HL-60/S4 treated with phorbol 12-myristate 13-acetate at 8.2 ng/mL for 4 days and 3 days (cell line): ENCODE data around the gene KCNJ6.

ENCODE experiments used
- in situ Hi-C: fragments of 300-500 bp; cut with MboI; formaldehyde crosslinking; loops from 2 replicates; pipeline ENCODE4 v1.15.0; 2022; ENCODE audit warnings: low sequenced_read_pairs

Gene KCNJ6

DNA sequence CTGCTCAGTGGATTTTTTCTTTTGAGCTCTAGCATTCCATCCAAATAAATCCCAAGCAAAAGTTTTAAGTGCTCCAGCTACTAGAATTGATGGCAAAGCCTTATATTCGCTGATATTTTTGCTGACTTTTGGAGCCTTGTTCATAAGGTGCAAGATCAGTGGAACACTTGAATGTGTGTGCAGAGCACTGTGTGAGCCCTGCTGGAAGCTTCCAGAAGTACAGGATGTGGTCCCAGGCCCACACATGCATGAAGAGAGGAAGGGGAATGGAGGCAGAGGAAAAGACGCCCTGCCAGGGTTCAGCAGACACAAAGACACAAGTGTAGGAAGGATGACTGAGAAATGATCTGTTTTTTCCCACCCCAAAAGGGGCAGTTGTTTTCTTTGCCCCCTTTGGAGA is 169.4 kb downstream of the KCNJ6 start:
- in situ Hi-C loops, result no loop called here

DNA sequence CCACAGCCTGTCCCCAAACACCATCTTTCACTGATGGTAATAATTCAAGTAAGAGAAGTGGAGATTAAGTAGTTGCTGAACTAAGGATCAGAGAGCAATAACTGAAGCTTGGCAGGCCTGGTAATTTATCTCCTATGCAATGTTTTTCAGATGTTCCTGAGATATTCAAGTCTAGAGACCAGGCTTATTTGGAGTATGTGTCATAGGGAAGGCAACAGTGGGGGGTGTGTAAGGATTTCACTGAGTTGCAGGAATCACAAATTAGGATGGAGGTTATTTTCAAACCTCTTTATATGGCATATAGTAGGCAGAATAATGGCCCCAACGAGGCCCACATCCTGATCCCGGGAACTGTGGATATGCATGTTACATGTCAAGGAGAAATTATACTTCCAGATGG is 171.7 kb downstream of the KCNJ6 start:
- in situ Hi-C loops, result no loop called here

DNA sequence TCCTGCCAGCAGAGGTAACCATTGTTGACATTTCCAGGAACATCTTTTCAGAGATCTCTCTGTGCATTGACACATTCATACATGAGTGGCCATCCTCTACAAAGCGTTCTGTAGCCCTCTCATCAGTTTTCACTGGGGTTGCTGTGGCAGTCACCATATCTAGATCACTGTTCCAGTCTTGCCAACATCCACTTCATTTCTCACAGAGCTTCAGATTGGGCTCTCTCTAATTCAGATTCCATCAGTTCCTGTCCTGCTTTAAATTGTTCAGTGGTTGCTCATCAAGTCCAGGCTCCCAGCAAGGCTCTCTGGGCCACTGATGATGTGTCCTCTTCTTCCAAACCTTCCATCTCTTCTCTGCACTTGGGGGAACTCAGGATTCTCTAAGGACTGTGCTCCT is 173.7 kb downstream of the KCNJ6 start:
- in situ Hi-C loops, result no loop called here

DNA sequence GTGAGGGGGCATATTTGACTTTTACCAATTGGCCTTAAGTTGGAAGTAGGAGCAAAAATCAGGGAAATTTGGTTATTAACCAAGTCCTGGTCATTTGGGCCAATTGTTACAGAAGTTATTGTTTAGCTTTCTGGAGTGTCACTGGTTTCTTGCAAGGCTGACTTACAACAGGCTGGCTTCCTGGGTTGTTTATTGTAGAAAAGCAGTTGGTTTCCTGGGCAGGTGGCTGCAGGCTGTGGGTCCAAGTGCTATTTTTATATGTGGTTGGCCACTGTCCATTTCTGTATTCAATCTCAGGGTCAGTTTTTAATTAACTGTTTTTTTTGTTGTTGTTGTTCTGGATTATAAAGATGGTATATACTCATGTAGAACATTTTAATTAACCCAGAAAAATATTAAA is 174.1 kb downstream of the KCNJ6 start:
- in situ Hi-C loops, result no loop called here

DNA sequence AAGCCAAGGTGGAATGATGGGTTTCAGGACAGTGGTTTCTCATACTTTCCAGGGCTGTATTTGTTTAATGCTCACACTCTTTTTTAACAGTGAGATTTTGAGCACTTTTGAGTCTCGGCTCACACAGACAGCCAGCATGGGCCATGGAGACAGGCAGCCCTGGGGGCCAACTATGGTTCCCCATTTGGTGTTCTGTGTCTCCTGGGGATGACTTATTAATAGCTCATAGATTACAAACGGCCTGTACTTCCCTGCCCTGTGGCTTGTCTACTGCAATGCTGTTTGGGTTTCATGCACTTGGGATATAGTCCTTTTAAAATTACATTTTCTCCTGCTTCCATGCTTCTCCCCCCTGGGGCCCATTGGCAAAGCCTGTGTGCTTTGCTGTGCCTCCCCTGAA is 178.3 kb downstream of the KCNJ6 start:
- in situ Hi-C loops, result no loop called here

DNA sequence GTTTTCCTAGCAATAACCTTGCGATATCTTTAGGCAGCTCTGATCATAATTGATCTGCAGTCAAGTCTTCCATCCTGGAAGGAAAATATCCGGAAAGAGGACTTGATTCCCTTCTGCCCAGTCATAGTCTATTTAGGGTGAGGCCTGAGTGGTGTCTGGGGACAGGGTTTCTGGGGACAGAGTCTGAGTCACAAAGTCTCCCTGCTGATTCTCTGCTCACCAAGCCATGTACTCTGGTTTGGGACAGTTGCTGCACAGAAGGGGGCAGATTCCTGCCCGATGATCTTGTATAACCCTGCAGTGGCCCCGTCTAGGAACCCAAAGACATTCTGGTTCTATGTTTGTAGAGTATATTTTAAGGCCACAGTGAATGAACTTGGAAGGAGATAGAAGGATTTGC is 178.8 kb downstream of the KCNJ6 start:
- in situ Hi-C loops, result no loop called here

DNA sequence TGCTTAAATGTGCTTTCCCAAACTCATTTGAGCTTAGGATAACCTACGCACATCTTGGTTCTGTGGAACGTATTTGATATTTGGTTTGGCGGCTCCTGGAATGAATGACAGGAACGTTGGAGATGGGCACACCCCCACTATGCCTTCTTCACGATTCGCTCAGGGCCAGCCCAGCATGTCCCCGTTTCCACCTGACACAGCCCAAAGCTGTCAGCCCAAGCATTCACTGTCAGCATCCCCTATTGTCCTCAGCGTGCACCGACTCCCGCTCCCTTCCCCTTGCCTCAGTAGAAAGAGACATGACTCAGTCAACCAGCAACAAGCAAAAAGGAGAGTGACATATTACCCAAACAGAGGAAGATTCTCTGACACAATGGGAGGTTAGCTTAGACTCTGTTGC is 181.4 kb downstream of the KCNJ6 start:
- in situ Hi-C loops, result no loop called here

DNA sequence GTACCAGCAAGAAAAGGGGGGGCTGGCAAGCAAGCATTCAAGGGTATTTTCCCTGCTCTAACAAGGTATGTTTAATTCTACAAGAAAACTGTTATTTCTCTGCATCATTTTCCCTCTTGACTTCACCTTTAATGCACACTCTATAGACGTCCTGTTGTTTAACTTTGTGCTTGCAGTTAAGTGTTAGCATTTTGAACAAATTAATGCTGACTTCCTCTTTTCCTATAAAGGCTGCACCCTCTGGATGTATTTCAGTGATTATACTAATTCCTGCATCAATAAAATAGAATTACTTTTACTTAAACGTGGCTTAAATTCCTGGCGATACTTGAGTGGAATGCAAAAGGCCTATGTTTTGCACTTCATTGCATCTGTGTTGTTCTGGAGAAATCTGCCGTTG is 183.3 kb downstream of the KCNJ6 start:
- in situ Hi-C loops, result no loop called here

DNA sequence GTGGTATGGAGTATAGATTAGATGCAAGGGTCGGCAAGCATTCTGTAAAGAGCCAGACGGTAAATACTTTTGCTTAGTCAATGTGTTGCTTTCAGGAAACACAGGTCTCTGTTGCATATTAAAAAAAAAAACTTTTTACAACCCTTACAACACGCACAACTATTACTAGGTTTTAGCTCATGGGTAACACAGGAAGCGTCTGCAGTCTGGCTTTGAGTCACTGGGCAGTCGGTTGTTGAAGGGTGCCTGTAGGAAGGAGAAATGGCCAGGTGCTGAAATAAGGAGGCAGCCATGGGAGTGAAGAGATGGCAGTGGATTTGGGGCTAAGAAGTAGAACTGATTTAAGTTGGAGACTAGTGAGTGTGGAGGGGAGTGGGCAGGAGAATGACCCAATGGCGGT is 192.1 kb downstream of the KCNJ6 start:
- in situ Hi-C loops, result loop anchor here (25.0 kb wide), 1 partner anchor 638 kb away; no protein-coding TSS in a partner anchor

DNA sequence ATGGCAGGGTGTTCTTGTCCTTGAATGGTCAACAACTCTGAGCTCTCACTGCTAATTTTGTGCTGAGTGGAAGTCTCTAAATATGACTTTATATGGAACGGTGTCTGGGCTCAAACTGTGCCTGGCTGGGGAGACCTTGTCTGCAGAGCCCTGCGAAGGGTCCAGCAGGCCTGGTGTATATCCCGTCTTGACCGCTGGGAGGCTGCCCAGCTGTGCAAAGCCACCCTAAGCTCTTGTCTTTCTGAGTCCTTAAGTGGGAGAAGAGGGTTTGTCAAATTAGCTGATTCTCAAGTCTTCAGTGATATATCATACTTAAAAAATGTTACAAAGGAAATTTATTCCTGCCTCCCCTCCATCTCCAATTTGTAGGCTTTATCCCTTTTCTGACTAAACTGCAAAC is 198.7 kb downstream of the KCNJ6 start:
- in situ Hi-C loops, result loop anchor here (25.0 kb wide), 1 partner anchor 645 kb away; no protein-coding TSS in a partner anchor

DNA sequence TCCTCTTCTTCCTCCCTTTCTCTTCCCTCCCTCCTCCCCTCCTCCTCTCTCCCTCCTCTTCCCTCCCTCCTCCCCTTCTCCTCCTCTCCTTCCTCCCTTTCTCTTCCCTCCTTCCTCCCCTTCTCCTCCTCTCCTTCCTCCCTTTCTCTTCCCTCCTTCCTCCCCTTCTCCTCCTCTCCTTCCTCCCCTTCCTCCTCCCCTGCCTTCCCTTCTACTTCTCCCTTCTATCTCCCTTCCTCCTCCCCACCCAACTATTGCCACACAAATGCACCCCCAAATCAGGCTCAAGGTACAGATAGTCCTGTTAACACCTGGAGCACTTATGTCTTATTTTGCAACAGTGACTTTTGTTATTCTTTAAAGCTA is 203.7 kb downstream of the KCNJ6 start:
- in situ Hi-C loops, result loop anchor here (25.0 kb wide), 1 partner anchor 650 kb away; no protein-coding TSS in a partner anchor

DNA sequence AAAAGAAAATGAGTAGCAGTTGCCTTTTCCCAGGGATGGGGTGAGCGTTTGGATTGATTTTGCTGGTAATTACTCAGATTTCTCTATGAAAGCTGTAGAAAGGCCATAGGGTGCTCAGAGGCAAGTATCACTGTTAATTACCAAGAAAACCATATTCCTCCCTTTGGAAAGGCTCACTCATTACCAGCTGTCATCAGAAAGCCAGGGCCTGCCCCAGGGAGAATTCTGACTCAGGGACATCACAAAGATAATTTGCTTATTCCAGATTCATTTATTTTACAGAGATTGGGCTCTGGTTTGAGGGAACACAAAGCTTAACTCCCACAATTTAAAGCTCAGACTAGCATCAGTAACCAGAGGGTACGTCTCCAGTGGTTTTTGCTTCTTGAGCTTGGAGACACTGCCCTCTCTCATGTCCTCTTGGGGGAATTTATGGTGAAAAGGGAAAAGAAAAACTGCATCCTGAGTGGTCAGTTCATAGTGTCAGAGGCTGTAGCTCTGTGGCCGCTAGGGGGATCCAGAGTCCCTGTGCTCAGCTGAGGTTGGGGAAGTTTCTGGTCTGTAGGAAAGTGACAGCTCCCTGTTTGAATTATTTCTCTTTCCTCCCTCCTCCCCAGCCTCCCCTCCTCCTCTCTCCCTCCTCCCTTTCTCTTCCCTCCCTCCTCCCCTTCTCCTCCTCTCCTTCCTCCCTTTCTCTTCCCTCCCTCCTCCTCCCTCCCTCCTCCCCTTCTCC is 204.3 kb downstream of the KCNJ6 start:
- in situ Hi-C loops, result loop anchor here (25.0 kb wide), 1 partner anchor 650 kb away; no protein-coding TSS in a partner anchor

DNA sequence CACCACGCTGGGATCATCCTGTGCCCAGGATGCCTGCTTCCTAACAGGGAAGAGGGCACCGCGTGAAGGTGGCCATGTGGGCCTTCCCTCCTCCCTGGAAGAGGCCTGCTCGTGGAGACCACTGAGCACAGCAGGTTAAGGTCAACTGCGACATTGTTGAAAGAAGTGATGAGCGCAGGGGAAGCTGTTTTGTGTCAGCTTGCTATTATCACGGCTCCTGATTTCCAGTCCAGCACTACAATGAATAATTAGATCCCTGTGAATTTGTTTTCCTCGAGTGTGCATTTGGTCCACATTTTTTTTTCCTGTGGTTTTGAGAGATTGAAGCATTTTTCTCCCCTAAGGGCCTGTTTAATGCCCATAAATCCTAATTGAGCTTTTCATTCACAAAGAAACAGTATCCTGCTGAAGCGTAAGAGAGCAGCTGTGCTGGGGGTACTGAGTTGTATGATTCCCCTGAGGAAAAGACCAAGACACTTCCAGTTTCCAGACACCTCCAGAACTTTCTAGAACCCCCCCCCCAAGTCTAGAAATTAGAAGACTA is 204.9 kb downstream of the KCNJ6 start:
- in situ Hi-C loops, result loop anchor here (25.0 kb wide), 1 partner anchor 651 kb away; no protein-coding TSS in a partner anchor

DNA sequence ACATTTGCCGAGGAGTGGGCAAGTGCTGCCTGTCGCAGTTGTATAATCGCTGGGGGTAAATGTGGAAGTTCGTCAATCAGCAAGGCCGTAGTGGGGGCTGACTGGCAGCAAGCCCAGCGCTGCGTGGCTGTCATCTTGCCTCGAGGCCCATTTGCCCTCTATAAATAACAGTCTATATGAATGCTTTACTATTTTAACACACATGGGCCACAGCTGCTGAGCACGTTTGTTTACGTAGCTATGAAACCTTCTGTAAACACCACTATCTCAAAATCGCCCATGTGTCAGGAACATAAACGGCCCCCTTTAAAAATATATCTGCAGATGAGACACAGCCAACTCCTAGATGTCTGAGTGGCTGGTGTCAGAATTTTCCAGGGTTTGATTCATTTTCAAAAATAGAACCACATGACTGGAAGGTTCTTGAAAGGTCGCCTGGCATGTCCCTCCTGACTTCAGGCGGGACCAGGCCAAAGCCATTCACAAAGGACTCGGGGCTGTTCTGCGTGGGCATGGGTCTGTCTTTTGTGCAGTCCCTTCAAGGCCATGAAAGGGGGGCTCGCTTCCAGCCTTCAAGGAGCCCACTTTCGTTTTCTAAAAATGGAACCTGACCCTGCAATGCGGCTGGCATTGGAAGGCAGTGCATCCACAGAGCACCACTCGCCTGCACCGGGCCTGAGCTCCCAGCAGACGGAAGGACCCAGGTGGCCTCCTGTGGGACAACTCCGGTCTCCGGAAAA is 205.5 kb downstream of the KCNJ6 start:
- in situ Hi-C loops, result loop anchor here (25.0 kb wide), 1 partner anchor 652 kb away; no protein-coding TSS in a partner anchor

DNA sequence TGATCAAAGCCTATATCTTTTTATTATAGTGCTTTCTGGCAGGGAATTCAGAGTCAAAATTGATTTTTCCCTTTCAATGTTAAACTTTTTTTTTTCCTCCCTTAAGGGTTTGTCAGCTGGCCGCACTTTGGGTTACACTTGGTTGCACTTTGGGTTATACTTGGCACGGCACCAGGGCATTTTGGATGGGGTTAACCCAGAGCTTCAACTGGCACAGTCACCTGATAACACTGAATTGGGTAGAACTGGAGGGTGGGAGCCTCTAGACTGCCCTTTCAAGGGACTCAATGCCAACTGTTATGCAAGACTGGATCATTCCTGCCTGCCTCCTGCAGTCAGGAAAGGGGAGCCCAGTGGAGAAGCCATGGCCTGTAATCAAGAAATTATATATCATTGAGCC is 211.5 kb downstream of the KCNJ6 start:
- in situ Hi-C loops, result loop anchor here (25.0 kb wide), 1 partner anchor 658 kb away; no protein-coding TSS in a partner anchor

DNA sequence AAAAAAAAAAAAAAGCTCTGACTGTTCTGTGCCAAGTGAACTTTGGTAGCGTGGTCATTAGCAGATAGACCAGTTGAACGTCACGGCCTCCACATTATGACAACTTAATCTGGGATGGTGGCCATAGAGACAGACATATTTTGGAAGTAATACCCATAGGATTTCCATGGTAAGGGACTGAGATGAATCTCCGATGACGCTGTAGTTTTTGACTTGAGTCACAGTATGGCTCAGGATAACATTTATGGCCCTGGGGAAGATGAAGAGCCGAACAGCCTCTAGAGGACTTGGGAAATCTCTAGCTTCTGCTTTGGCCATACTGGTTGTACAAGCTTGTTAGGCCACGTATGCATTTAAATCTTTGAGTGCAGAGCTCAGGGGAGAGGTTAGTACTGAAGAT is 214.0 kb downstream of the KCNJ6 start:
- in situ Hi-C loops, result loop anchor here (25.0 kb wide), 1 partner anchor 660 kb away; no protein-coding TSS in a partner anchor

DNA sequence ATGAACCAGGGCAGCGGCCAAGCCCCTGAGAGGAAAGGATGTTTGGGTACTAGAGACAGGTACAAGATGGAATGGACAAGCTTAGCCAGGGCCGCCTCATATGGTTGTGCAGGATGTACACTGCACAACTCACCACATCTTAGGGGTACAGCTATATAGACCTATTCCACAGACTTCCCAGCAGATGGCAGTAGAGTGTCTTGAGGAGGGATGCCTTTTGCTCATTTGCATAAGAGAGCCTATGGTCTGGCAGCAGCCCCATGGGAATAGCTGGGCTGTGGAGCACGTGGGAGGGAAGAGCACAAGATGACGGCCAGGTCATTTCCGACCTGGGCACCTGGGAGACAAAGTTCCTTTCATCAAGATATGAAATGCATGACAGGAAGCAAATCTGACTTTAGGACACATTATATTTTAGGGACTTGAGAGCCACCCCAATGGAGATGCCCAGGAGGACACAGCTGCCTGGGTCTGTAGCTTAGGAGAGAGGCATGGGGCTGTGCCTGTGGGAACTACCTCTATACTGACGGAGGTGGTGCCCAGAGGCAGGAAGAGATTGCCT is 215.5 kb downstream of the KCNJ6 start:
- in situ Hi-C loops, result loop anchor here (25.0 kb wide), 1 partner anchor 662 kb away; no protein-coding TSS in a partner anchor

DNA sequence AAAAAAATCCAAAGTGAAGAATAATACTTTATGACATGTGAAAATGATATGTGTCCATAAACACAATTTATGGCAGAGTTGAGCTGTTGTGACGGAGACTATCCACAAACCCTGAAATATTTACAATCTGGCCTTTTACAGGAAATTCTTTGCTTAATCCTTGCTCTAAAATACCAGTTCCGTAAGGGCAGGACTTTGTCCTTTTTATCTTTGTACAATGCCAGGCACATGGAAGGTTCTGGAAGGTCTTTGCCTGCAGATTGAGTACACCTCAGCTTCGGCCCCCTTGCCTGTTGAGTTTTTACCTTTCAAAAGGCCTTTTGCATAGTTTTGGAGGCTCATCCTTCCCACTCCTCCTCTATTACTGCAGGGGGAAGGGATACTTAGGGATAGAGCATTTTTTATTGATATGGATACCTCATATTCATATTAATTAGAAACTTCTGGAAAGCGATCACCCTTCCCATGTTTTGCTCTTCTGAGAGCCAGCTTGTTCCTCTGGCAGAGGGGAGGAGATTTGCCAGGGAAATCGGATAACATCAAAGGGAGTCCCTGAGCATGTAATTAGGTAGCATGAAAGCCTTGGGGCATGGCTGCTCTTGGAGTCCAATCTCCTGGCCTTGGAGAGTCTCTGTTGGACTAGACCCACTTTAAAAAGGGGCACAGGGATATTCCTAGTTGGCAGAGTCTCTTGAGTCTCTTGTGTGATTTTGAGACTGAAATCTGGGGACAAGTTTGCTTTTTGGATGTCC is 217.1 kb downstream of the KCNJ6 start:
- in situ Hi-C loops, result no loop called here

DNA sequence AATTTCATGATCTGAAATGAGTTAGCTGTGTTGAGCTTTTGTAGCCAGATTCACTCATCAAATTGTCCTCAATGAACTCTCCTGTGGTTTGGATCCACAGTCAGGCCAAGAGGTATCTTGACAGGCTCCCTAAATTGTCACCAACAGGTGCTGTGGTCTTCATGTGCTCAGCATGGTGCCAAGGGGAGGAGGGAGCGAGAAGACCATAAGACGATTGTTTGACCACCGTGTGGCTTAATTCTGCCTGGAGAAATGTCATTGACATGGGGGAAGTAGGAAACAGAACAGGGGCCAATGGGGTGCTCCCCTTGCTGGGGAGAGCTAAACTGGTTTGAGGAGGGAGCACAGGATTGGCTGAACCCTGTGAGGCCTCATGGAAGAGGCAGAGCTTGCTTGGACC is 219.3 kb downstream of the KCNJ6 start:
- in situ Hi-C loops, result no loop called here

DNA sequence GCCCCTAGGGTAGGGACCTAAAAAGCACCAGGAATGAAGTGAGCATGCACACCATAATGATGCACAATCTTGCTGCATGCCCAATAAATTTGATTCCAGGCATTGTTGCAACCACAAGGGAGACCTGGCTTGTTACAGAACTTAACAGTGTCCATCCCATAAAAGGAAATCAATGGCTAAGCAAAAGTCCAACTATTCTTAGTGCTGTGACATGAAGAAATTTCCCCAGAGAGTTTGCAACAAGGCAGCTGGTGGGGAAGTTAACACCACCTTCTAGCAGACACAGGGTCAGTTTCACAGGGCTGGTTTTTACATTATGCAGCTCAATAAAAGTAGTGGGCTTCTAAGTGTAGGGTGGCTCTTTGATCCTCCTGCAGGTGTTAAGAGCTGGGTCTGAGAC is 221.1 kb downstream of the KCNJ6 start:
- in situ Hi-C loops, result no loop called here
